ENCODE measurements around the gene ENKUR. TPM values are rescaled to one million over a fixed set of nuclear protein-coding genes. Genes with fewer than 3 reads are reported as not detected.

Gene ENKUR
- total RNA-seq, 4 donors from 2014 or later, result not detected

DNA sequence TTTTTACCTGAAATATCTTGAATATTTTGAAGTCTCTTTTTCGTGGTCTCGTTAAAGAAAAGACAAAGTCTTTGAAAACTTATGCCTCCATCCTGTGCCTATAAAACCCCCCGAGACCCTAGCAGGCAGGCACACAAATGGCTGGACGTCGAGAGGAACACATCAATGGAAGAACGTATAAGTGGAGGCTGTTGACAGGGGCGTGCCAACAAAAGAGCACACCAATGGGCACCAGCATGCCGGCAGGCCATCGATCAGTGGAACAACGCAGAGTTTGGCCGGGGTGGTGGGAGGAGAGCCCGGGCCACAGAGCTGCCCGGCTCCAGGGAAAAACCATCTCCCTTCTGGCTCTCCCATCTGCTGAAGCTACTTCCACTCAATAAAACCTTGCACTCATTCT, 24.7 kb downstream of the ENKUR start:
- no peak for ATAC-seq (ENCODE audit: low FRiP score)
- no peak for DNase-seq (ENCODE audit: low spot score)
- TF ChIP-seq, protein P1, sequence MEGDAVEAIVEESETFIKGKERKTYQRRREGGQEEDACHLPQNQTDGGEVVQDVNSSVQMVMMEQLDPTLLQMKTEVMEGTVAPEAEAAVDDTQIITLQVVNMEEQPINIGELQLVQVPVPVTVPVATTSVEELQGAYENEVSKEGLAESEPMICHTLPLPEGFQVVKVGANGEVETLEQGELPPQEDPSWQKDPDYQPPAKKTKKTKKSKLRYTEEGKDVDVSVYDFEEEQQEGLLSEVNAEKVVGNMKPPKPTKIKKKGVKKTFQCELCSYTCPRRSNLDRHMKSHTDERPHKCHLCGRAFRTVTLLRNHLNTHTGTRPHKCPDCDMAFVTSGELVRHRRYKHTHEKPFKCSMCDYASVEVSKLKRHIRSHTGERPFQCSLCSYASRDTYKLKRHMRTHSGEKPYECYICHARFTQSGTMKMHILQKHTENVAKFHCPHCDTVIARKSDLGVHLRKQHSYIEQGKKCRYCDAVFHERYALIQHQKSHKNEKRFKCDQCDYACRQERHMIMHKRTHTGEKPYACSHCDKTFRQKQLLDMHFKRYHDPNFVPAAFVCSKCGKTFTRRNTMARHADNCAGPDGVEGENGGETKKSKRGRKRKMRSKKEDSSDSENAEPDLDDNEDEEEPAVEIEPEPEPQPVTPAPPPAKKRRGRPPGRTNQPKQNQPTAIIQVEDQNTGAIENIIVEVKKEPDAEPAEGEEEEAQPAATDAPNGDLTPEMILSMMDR (IDR thresholded peaks at IDR 0.05), result no peak

DNA sequence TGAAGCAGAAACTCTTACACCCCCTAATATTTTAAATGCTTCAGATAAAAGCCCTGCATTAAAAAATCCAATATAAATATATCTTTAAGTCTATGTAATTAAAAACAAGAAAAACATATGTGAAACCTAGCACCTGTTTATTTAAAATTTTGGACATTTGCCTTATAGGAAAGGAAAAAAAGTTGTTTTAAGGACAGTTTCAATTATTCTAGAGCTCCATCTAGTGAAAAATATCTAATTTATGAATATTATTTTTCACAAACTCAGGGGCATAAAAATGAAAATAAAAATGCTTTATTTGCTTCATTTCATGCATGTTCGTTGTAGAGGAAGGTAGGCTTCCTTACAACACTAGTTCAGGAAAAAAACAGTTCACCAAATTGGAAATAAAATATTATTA, 26.1 kb downstream of the ENKUR start:
- TF ChIP-seq, protein P1 (IDR thresholded peaks at IDR 0.05), result no peak

DNA sequence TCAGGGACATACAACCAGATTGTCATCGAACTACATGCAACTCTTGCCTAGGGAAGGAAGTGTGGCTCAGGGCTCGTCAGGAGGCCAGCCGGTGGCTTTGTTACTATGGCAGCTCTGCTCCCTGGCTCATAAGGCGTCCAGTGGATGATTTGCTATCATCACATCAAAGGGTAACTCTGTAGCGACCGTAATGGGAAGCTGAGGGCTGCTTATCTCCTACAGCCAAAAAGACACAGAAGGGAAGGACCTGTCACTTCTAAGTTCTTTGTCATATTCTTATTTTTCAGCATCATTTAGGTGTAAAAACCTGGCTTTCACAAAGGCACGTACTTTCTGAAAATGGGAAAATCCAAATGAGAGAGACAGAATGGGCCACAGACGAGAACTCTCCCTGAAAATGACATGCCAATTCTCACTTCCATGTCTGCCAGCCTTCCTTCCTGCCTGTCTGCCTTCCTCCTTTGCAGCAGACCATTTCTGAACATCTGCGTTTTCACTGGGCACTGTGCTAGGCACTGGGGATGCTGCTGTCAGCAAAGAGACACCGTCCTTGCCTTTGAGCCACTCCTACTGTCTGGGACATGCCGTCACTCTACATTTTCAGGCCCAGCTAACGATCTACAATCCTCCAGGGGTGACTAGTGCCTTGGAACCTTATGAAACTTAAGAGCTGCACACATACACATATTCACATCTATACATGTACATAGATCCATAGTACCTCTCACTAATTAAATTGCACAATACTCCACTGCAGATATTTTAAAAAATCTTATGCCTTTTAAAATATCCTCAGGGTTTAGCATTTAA, 26.9 kb downstream of the ENKUR start:
- ATAC-seq (ENCODE audit: low FRiP score) (no peak), DNase-seq (ENCODE audit: low spot score) (no peak)
- TF ChIP-seq, protein P1 (IDR thresholded peaks at IDR 0.05), result no peak

More for the DNA sequence above, 26.1 kb downstream of the ENKUR start:
- DNase-seq (ENCODE audit: low spot score) (no peak), ATAC-seq (ENCODE audit: low FRiP score) (no peak)

DNA sequence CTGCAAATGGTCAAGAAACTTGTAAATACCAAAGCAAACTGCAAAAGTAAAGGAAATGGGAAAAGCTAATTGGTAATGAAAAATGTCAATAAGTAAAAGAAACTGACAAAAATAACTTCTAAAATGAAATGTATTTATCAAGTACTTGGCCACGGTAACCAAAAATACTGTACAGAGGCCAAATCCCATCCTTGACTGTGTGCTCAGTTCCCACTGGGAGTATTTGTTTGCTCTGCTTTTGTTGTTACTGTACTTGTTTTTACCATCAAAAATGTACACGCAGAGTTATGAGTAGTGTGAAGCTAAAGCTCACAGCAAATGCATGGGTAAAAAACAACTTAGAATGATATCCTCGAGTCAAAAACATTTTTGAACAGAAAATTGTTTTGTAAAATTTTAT, 31.1 kb downstream of the ENKUR start:
- no peak for ATAC-seq (ENCODE audit: low FRiP score)
- DNase-seq (ENCODE audit: low spot score), result no peak
- TF ChIP-seq, protein P1 (IDR thresholded peaks at IDR 0.05), result no peak

DNA sequence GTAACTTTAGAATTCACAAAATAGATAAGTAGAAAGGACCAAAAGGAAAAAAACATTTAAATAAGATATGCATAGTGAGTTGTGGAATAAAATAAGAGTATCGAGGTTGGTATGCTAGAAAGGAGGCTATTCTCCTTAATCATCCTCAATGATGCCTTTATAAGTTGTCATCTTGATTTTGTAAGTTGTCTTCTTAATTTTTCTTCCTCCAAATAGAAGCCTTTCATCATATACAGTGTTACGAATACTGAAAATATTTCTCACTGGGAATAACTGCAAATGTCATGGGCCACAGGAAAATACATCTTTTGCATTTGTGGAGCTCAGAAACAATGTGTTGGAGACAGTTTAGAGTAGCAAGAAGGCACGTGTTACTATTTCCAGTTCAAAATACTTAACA, 32.0 kb downstream of the ENKUR start:
- ATAC-seq (ENCODE audit: low FRiP score) (peak; percentile 13), DNase-seq (ENCODE audit: low spot score) (no peak)
- TF ChIP-seq, protein P1 (IDR thresholded peaks at IDR 0.05), result no peak

DNA sequence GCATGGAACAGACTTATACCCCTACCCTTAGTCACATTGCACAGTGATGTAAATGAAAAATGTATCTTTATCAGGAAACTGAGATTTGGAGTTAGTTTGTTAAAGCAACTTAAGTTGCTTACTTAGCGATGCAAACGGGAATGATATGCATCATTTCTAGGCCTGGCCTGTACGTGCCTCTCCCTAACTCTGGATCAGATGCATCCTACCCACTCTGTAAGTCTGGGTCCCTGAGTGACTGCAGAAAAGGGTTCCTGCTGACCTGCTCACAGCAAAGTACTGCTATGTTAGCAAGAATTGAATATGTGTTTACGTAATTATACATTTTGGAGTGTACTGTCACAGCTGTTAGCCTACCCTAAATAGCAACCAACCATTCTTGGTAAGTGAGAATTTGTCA, 32.8 kb downstream of the ENKUR start:
- ATAC-seq (ENCODE audit: low FRiP score), result no peak
- TF ChIP-seq, protein P1 (IDR thresholded peaks at IDR 0.05), result no peak

More for the DNA sequence above, 32.8 kb downstream of the ENKUR start:
- DNase-seq (ENCODE audit: low spot score), result no peak
